ENCODE data around the gene ZNF263. TPM values are rescaled to one million over a fixed set of nuclear protein-coding genes. Genes with fewer than 3 reads are reported as not detected.

Gene ZNF263
- total and polyA plus RNA-seq, 4 donors: 6.3 to 27.3 (median 13.3) TPM

GRCh38 chr16:3289998-3290673 lies 6.8 kb downstream of the ZNF263 start:
- TF ChIP-seq SP1 (IDR thresholded peaks at IDR 0.05): no peak
- TF ChIP-seq HNF4G (IDR thresholded peaks at IDR 0.05): no peak
- TF ChIP-seq MAX (IDR thresholded peaks at IDR 0.05): no peak
- TF ChIP-seq YY1 (IDR thresholded peaks at IDR 0.05): no peak
- TF ChIP-seq RXRA (IDR thresholded peaks at IDR 0.05): no peak
- TF ChIP-seq RAD21 (IDR thresholded peaks at IDR 0.05): no peak
- TF ChIP-seq ZBTB33 (IDR thresholded peaks at IDR 0.05): no peak
- TF ChIP-seq JUND (IDR thresholded peaks at IDR 0.05): no peak
- no peak for TF ChIP-seq FOXA2 (IDR thresholded peaks at IDR 0.05)
- TF ChIP-seq GABPA (IDR thresholded peaks at IDR 0.05 in 1 of 2, conservative IDR thresholded peaks at IDR 0.05 in 1 of 2): no peak
- no peak for TF ChIP-seq EGR1 (IDR thresholded peaks at IDR 0.05; ENCODE audit: low read depth in 2 of 2)
- Histone ChIP-seq H3K36me3 (ENCODE audit: control insufficient read depth in 4 of 4, insufficient read depth in 3 of 4, low read depth in 1 of 4, low read length in 3 of 4) (peaks cover 24 to 76% (median 70%) of the 10 kb centered on the region in 4 donors), H3K4me1 (ENCODE audit: control insufficient read depth in 4 of 4, insufficient read depth in 4 of 4, low read length in 3 of 4) (peaks cover 0 to 4% (median 1%) of the 10 kb centered on the region in 4 donors), H3K9me3 (ENCODE audit: control insufficient read depth in 4 of 4, low read length in 3 of 4) (peaks cover 54 to 72% (median 61%) of the 10 kb centered on the region in 4 donors), H3K27ac (ENCODE audit: low read depth in 1 of 2, low read length in 2 of 2) (no peak overlapping the region), H3K4me3 (ENCODE audit: low read depth in 1 of 3, low read length in 3 of 3) (peak overlapping the region in 2 of 3 donors; percentile 65 to 70), H3K9ac (ENCODE audit: low read depth in 1 of 2, low read length in 2 of 2) (no peak overlapping the region), H3K27me3 (ENCODE audit: control insufficient read depth in 4 of 4, insufficient read depth in 4 of 4, low read length in 3 of 4) (no peaks in the 10 kb centered on the region)
- DNase-seq (ENCODE audit: low spot score): no peak
- WGBS: 98% methylated on average over 16 of the region's 16 CpGs

- DNase-seq (ENCODE audit: low spot score): no peak
- over 99% methylated on average over 3 of the region's 3 CpGs for WGBS
- Histone ChIP-seq H3K9ac (ENCODE audit: low read depth in 1 of 2, low read length in 2 of 2) (no peak overlapping the region), H3K27me3 (ENCODE audit: control insufficient read depth in 4 of 4, insufficient read depth in 4 of 4, low read length in 3 of 4) (no peaks in the 10 kb centered on the region), H3K4me3 (ENCODE audit: low read depth in 1 of 3, low read length in 3 of 3) (peak overlapping the region in 2 of 3 donors; percentile 57 to 65), H3K27ac (ENCODE audit: low read depth in 1 of 2, low read length in 2 of 2) (no peak overlapping the region), H3K4me1 (ENCODE audit: control insufficient read depth in 4 of 4, insufficient read depth in 4 of 4, low read length in 3 of 4) (no peaks in the 10 kb centered on the region), H3K9me3 (ENCODE audit: control insufficient read depth in 4 of 4, low read length in 3 of 4) (peaks cover 54 to 71% (median 65%) of the 10 kb centered on the region in 4 donors), H3K36me3 (ENCODE audit: control insufficient read depth in 4 of 4, insufficient read depth in 3 of 4, low read depth in 1 of 4, low read length in 3 of 4) (peaks cover 16 to 55% (median 52%) of the 10 kb centered on the region in 4 donors)
- TF ChIP-seq MAX (IDR thresholded peaks at IDR 0.05) (no peak), ATF3 (IDR thresholded peaks at IDR 0.05) (no peak), HNF4G (IDR thresholded peaks at IDR 0.05) (no peak), HNF4A (conservative IDR thresholded peaks at IDR 0.05) (no peak), NR2F2 (IDR thresholded peaks at IDR 0.05) (no peak), RXRA (IDR thresholded peaks at IDR 0.05) (no peak), REST (IDR thresholded peaks at IDR 0.05) (no peak), TAF1 (conservative IDR thresholded peaks at IDR 0.05) (no peak), FOXA1 (IDR thresholded peaks at IDR 0.05) (no peak), ZBTB33 (IDR thresholded peaks at IDR 0.05) (no peak), RAD21 (IDR thresholded peaks at IDR 0.05) (no peak), FOXA2 (IDR thresholded peaks at IDR 0.05) (no peak), GABPA (IDR thresholded peaks at IDR 0.05 in 1 of 2, conservative IDR thresholded peaks at IDR 0.05 in 1 of 2) (no peak), JUND (IDR thresholded peaks at IDR 0.05) (no peak), SP1 (IDR thresholded peaks at IDR 0.05) (no peak), YY1 (IDR thresholded peaks at IDR 0.05) (no peak), EGR1 (IDR thresholded peaks at IDR 0.05; ENCODE audit: low read depth in 2 of 2) (no peak)
Observed at GRCh38 chr16:3292604-3293003, 9.3 kb downstream of the ZNF263 start.
